SJSA1 (cell line): ENCODE measurements around the gene OPRM1. TPM values are rescaled to one million over a fixed set of nuclear protein-coding genes. Genes with fewer than 3 reads are reported as not detected.

Source experiments
- DNase-seq, 2 experiments: peaks; one replicate each; pipeline ENCODE4 v3.0.0-alpha.2; 2015 to 2020; ENCODE audit warnings: low spot score in 2 of 2, low read depth in 1 of 2
- H3K27ac ChIP-seq: fragments of 250-450 bp; sonication (Bioruptor Pico); 2 replicates; pipeline ENCODE4 v1.5.1; 2020; ENCODE audit warnings: mild to moderate bottlenecking, moderate library complexity
- H3K27me3 ChIP-seq: fragments of 250-450 bp; sonication (Bioruptor Pico); replicated peaks from 2 replicates; pipeline ENCODE4 v1.5.1; 2020; ENCODE audit warnings: mild to moderate bottlenecking, moderate library complexity
- H3K36me3 ChIP-seq: fragments of 250-450 bp; sonication (Bioruptor Pico); 2 replicates; pipeline ENCODE4 v1.5.1; 2020; ENCODE audit warnings: mild to moderate bottlenecking
- H3K4me1 ChIP-seq: fragments of 250-450 bp; sonication (Bioruptor Pico); replicated peaks from 2 replicates; pipeline ENCODE4 v1.6.1; 2021; ENCODE audit warnings: mild to moderate bottlenecking
- H3K4me3 ChIP-seq: fragments of 250-450 bp; sonication (Bioruptor Pico); 2 replicates; pipeline ENCODE4 v1.5.1; 2020; ENCODE audit warnings: mild to moderate bottlenecking
- H3K9me3 ChIP-seq: fragments of 250-450 bp; sonication (Bioruptor Pico); replicated peaks from 2 replicates; pipeline ENCODE4 v1.5.1; 2020; ENCODE audit warnings: mild to moderate bottlenecking
- total RNA-seq: library from RNA; depleted of rRNA; stranded (reverse); fragments of >200 nt; shearing (Covaris generic); gene quantifications from 2 replicates; pipeline ENCODE4 v1.2.3, GENCODE V29; 2014

OPRM1 gene
- total RNA-seq, 1 experiment from 2014 or later = not detected

DNA sequence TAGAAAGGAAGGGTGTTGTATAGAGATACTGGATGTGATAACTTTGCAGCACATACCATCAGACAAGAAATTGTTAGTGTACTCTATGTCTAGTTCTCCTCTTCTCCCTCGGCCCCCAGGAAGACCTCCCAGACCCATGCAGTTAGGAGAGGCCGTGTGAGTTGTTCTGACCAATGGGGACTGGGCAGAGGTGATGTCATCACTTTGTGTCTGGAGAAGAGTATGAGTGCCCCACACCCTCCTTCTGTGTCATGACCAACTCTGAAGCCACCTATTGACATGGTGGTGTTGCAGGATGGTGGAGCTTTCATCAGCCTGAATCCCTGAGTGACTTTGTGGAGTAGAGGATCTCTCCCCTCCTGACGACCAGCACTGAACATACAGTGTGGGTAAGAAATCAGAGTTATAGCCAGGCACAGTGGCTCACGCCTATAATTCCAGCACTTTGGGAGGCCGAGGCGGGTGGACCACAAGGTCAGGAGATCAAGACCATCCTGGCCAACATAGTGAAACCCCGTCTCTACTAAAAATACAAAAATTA lies 245.3 kb downstream of the OPRM1 start:
- peaks cover 9% of the 10 kb centered on the region for H3K4me1 ChIP-seq
- no peaks in the 10 kb centered on the region for H3K27me3 ChIP-seq
- no peaks in the 10 kb centered on the region for H3K9me3 ChIP-seq
- no peak overlapping the region for H3K4me3 ChIP-seq
- no peak overlapping the region for H3K27ac ChIP-seq
- DNase-seq = no peak
- no peaks in the 10 kb centered on the region for H3K36me3 ChIP-seq

DNA sequence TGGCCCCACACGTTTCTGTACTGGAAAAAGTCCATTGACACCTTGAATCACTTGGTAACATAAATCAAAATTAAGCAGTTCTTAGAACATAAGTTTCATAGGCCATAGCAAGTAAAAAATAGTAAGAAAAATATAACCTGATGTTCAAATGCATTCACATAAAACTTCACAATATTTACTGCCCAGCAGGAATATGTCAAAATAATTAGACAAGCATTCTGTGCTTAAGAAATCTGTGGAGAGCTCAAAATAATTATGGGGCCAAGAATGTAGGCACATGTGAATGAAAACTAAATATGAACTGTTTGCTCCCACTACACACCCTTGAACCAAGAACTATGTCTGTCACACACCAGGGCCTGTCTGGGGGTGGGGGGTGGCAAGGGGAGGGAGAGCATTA lies 246.8 kb downstream of the OPRM1 start:
- Histone ChIP-seq H3K27ac (no peak overlapping the region), H3K9me3 (no peaks in the 10 kb centered on the region), H3K4me3 (no peak overlapping the region), H3K4me1 (peaks cover 16% of the 10 kb centered on the region), H3K36me3 (no peaks in the 10 kb centered on the region), H3K27me3 (no peaks in the 10 kb centered on the region)
- DNase-seq = no peak

DNA sequence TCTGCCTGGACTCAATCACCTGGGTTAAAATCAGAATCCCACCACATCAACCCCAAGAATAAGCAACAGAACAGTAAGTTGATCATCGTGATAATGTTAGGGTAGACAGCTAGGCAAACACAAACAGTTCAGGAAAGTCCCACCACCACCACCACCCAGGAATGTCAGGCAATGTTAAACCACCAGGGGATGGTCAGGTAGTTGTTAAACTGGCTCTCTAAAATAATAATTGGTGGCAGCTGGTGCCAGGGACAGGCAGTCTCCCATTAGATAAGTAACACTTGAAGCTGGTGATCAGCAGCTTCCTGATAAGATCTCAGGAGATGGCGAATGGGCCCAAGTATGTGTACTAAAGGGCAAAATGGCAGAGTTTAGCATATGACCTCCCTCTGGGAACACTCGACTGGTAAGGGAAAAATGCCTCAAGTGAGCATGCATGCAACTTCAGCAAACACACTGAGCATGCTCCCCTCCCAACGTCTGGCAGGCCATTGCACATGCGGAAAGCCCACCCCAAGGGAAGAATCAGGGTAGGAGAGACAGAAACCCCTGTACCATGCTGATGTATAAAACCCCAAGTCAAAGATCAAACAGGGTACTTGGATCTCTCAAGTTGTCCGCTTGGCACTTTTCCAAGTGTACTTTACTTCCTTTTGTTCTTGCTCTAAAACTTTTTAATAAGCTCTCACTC lies 250.9 kb downstream of the OPRM1 start:
- no peaks in the 10 kb centered on the region for H3K36me3 ChIP-seq
- no peaks in the 10 kb centered on the region for H3K9me3 ChIP-seq
- H3K27me3 ChIP-seq = no peaks in the 10 kb centered on the region
- no peak overlapping the region for H3K27ac ChIP-seq
- no peak overlapping the region for H3K4me3 ChIP-seq
- DNase-seq = no peak
- peaks cover 36% of the 10 kb centered on the region for H3K4me1 ChIP-seq

DNA sequence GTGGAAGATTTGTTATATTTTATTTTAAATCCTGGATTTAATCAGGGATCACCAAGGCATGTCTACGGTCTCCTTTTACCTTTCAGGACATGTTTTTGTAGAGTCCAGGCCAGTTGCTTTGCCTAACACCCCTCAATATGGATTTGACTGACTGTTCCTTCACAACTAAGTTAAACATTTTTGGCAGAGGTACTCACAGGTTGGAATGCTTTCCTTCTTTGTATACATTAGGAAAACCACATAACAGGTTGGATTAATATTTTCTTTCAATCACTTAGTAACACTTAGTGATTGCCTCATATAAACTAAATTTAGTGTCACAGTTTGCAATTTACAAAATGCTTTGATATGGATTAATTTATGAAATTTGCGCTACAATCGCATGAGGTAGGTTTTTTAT lies 253.0 kb downstream of the OPRM1 start:
- H3K36me3 ChIP-seq = no peaks in the 10 kb centered on the region
- peak overlapping the region; percentile 87 for H3K27ac ChIP-seq
- H3K4me1 ChIP-seq = peaks cover 36% of the 10 kb centered on the region
- H3K9me3 ChIP-seq = no peaks in the 10 kb centered on the region
- no peaks in the 10 kb centered on the region for H3K27me3 ChIP-seq
- no peak for DNase-seq
- no peak overlapping the region for H3K4me3 ChIP-seq

DNA sequence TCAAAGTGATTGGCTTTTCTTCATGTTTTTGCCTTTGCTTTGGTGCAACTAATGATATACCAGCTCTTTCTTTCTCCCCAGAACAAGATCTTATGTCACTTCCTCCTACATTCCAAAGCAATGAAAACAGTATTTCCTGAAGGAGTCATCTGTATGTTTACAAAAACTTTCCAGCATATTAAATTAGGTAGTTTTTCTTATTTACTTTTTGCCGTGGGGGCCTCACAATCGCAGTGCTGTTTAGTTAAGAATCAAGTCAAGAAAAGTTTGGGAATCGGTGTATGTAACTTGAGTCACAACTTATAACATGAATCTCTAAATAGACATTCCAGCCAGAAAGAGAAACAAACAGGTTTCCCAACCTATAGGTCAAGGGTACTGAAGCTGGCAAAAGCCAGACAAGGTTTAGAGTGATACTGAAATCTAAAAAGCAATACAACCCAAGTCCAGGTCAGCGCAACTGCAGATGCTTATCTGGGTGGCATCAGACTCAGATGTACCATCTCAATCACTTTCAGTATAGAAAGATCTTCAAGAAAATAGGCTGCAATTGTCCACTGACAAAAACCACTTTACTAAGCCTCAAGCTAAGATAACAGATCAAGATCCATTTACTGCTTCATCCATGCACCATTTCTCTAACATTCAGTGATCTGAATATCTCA lies 253.9 kb downstream of the OPRM1 start:
- H3K4me3 ChIP-seq = 0 out of 2 replicates have a peak overlapping the region, but pooled peaks have one; percentile 0
- H3K36me3 ChIP-seq = no peaks in the 10 kb centered on the region
- DNase-seq = peak in 1 of 2 experiments; percentile 90
- H3K27me3 ChIP-seq = no peaks in the 10 kb centered on the region
- no peaks in the 10 kb centered on the region for H3K9me3 ChIP-seq
- H3K4me1 ChIP-seq = peaks cover 35% of the 10 kb centered on the region
- H3K27ac ChIP-seq = peak overlapping the region; percentile 87

DNA sequence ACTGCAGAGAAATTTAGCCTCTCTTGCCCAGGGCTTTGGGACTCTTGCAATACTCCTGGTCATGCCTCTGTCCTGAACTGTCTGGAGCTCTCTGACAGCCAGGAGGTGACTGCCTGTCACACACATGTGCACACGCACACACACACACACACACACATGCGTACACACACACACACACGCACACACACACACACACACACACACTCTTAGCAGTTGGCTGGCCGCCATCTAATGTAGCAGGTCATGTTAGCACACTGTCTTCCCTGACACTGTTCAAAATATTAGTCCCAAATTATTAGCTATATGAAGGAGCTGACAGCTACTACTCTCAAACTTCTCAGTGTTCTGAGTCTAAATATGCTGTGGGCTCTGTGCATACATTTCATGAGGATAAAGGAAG lies 256.7 kb downstream of the OPRM1 start:
- Histone ChIP-seq H3K9me3 (no peaks in the 10 kb centered on the region), H3K4me3 (no peak overlapping the region), H3K27me3 (no peaks in the 10 kb centered on the region), H3K36me3 (no peaks in the 10 kb centered on the region), H3K27ac (no peak overlapping the region), H3K4me1 (peaks cover 40% of the 10 kb centered on the region)
- DNase-seq = no peak
